MV-4-11 (cell line): ENCODE results near the gene ACY1.
"Not testable (repeated sequence)": the region's sequence is repeated elsewhere in the genome, so short reads cannot be mapped to it uniquely, and the experiment has no call there.

Experiments used
- DNase-seq: peaks from one replicate; lab custom pipeline; 2025; lab: John Stamatoyannopoulos, UW

The ACY1 gene

DNA sequence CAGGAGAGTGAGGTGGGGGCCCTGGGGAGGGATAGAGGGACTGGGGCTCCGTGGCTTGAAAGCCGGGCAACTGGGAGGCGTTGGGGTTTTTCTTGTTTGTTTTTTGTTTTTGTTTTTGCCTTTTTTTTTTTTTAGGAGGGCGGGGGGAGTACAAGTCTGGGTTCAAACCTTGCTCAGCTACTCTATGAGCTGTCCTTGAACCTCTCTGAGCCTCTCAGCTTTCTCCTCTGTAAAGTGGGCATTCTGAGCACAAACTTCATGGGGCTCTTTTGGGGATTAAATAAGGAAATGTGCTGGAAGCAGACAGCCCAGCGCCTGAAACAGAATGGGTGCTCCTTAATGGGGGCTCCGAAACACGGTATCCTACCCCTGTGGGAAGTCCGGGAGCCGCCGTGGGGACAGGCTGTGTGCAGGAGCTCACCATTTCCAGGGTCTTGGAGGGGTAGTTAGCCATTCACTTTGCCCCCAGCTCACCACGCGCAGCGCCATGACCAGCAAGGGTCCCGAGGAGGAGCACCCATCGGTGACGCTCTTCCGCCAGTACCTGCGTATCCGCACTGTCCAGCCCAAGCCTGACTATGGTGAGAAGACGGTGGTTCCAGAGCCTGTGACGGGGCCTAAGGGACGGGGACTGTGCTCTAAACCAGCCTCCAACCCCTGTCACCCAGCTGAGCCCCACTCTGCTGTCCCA, 388 bp downstream of the ACY1 start:
- peak; percentile 22 for DNase-seq

DNA sequence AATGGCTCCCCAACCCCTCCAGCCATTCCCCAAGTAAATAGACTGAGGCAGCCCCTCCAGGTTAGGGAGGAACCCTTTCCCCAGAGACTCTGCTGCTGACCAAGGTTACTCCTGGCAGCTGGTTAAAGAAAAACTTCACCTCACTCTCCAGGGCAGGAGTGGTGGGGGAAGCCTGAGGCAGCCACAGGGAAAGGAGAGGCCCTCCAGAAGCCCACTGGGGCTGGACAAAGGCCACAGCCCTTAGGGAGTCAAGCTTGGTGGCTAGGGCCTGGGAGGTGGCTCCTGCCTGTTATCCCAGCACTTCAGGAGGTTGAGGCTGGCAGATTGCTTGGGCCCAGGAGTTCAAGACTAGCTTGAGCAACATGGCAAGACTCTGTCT, 923 bp downstream of the ACY1 start:
- DNase-seq: no peak

GRCh38 chr3:51985063-51985462, 1.7 kb downstream of the ACY1 start:
- DNase-seq: no peak

DNA sequence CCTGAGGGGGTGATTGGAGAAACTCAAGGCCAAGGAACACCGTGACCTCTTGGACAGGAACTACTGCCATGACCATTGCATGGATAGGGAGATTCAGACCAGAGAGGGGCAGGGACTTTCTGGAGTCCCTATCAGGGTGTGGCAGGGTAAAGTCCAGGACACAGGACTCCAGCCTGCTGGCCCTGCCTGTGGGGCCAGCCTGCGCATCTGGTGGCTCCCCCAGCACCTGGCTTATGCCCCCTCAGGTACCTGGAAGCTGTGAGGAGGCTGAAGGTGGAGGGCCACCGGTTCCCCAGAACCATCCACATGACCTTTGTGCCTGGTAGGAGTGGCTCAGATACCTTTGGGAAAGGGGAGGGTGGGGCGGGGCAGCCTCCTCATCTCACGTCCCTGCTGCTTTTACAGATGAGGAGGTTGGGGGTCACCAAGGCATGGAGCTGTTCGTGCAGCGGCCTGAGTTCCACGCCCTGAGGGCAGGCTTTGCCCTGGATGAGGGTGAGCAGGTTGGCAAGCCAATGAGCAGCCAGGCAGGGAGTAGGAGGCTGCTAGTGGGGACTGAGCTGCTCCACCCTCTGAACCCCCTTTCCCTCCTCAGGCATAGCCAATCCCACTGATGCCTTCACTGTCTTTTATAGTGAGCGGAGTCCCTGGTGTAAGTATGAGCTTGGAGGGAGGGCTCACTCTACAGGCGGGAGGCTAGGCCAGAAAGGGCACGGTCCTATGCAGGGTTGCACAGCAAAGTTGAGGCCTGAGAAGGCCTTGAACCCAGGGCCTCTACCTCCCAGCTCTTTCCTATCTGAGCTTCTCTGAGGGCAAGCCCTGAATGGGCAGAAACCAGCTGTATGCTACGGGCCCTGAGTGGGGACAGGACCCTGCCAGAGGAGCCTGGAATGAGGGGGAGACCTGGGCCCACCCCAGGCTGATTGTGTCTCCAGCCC, 2.9 kb downstream of the ACY1 start:
- no peak for DNase-seq

DNA sequence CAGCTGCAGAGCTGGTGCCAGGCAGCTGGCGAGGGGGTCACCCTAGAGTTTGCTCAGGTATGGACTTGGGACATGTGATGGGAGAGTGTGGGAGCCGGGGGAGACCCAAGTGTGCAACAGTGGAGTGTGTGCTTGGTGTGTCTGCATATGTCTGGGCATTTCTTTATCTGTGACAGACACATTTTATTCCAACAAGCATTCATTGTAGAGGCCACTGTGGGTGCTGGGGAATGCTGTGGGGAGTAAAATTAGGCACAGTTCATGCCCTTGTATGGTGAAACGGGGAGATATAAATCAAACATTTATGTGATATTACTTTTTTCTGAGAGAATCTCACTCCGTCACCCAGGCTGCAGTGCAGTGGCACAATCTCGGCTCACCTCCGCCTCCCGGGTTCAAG, 4.2 kb downstream of the ACY1 start:
- no peak for DNase-seq

- no peak for DNase-seq
Measured at GRCh38 chr3:51988286-51989146, 5.2 kb downstream of the ACY1 start.

DNA sequence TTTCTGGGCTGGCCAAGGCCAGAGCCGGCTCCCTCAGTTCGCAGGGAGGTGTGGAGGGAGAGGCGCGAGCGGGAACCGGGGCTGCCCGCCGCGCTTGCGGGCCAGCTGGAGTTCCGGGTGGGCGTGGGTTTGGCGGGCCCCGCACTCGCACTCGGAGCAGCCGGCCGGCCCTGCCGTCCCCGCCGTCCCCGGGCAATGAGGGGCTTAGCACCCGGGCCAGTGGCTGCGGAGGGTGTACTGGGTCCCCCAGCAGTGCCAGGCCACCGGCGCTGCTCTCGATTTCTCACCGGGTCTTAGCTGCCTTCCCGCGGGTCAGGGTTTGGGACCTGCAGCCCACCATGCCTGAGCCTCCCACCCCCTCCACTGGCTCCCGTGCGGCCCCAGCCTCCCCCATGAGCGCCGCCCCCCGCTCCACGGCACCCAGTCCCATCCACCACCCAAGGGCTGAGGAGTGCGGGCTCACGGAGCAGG, 7.2 kb downstream of the ACY1 start:
- DNase-seq: not testable (repeated sequence)

- peak; percentile 16 for DNase-seq
Measured at GRCh38 chr3:51992017-51992682, 8.8 kb downstream of the ACY1 start.

- DNase-seq: not testable (repeated sequence)
Measured at GRCh38 chr3:51993657-51994056, 10.3 kb downstream of the ACY1 start.

DNA sequence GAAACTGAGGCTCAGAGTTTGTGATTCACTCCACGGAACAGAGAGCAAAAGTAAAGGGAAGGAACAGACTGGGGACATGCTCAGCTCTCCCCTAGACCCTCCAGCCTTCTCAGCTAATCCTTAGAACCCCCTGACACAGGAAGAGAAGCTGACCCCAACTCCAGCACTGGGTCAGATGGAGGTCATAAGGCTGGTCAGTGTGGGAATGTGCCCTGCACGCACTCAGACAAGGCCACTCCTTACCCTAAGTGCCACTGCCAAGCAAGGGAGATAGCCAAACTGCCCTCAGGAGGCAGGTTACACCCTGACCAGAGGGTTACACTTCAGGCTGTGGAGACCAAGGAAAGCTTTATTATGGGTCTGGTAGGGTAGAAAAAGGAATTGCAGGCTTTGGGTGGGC, 11.2 kb downstream of the ACY1 start:
- DNase-seq: no peak

DNA sequence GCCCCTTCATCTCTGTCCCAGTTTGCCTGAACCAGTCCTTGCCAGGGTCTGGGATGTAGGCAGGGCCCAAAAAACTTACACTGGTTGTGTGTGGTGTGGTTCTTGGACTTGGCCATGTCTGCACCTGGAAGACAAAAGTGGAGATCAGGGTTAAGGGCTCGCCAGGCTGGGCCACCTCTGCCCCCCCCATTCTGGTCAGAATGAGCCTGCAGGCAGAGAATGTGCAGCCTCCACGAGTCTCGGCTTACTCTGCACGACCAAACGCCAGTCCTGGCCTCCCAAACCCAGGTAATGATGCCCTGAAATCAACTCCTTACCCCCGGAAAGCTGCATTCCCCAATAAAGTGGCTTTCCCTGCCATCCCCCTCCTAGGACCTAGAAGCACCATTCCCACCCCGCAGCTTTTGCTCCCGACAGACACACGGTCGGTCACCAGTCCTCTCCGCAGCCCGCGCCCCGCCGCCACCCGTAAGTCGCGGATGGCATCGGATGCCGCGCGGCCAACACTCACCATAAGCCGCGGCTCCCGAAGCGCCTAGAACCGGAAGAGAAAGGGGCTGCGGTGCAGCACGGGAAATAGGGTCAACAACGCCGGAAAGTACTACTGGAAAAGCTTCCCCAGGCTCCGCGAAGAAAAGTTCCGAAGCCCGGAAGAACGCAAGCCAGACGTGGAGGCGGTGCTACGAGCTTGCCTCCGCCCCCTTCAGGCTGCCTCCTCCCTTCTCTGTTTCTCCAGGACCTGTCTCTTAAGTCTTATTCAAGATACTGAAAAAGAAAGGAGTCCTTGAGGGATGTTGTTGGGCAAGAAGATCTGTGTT, 12.2 kb downstream of the ACY1 start, which contains the start of gene RPL29:
Gene RPL29 (minus strand): TSS at position 550 of the 818 bp plus-strand sequence. CDS start 434 bp downstream, at position 116.
- peak; percentile 96 for DNase-seq

DNA sequence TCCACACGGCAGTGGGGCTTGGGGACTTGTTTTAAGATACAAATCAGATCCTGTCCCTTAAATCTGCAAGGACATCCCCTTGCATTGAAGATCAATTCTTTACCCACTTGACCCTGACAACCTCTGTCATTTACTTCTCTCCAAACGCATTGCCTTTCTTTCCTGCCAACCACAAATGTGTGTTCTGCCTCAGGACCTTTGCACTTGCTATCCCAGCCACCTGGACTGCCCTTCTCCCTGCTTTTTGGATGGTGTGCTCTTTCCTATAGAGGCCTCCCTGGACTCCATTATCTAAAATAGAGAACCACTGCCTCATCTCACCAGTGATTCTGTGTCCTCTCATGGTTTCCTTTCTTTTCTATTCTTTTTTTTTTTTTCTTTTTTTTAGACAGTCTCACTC, 13.8 kb downstream of the ACY1 start:
- DNase-seq: no peak

- no peak for DNase-seq
Measured at GRCh38 chr3:51997935-51998596, 14.7 kb downstream of the ACY1 start.

DNA sequence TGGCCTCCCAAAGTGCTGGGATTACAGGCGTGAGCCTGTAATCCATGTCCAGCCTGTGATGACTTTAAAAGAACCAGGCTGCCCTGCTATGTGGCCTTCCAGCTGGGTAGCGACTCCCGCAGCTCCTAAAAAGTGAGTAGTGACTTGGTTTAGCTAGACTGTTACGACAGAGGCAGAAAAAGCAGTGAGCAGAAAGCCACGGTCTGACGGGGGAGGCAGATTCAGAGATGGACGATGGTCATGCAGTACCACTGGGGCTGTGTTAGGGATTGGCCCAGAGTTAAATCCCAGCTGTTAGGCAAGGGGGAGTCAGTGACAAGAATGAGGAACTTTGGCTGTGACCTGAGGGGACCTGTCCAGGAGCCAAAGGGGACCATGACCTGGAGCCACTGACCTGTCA, 15.4 kb downstream of the ACY1 start:
- no peak for DNase-seq

DNA sequence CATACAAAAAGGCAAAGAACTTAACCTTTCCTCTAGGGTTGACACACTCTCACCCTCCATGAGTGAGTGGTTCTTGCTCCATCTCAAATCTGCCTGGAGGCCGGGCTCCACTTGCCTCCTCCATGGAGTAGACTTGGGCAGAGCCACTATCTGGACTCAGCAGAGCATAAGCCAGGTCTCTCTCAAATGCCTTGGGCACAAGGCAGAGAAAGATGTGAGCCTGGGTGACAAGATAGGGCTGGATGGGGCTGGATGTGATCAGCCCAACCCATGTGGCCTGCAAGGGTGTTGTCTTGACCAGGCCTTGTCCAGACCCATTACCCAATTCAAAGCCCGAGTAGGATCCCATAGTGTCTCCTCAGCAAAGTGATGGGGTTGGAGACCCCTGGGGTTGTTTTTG, 16.5 kb downstream of the ACY1 start:
- no peak for DNase-seq

GRCh38 chr3:52001443-52001974, 18.2 kb downstream of the ACY1 start:
- peak; percentile 27 for DNase-seq

DNA sequence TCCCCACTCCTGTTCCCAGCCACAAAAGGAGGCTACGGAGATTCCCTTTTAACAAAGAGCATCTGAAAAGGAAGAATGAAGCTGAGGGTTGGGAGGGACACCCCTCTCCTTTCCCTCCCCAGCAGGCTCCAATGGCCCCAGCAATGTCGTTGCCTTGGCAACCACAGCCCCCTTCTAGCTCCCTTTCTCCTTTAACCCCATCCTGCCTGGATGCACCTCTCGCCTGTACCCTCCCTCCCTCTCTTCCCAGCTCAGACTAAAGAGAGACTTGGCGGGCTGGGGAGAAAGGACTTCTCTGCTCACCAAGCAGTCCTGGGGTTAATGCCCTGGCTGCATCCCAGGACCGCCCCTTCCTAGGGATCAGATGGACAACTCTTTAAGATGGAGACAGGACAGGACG, 19.4 kb downstream of the ACY1 start:
- DNase-seq: no peak

DNA sequence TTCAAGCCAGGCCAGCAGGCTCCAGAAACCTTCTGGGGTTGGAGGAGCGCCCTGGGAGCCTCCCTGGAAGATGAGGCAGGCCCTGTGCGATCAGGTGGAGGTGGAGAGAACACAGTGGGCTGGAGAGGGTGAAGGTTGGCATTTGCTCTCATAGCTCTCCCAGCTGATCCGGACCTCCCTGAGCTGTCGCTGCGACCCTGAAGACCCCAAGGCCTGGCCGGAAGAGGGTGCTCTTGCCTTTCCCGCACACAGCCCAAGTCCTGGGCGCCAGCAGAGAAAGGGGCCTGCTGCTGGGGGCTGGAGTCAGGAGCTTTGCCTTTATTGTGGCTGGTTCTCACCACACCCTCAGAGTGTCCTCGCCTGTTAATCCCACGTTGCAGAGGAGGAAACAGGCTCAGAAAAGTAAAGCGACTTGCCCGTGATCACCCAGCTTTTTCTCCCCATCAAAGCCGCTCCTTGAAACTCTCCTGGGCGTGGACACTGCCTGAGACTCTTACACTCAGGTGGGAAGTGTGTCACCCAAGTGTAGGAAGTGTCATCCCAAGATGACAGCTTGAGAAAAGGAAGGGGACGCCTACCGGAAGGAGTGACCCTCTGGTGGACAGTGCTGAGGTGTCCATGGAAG, 20.9 kb downstream of the ACY1 start:
- DNase-seq: peak; percentile 38

- no peak for DNase-seq
Measured at GRCh38 chr3:52004906-52005395, 21.6 kb downstream of the ACY1 start.
